SW480 (cell line): Measurements from ENCODE around the gene SLC22A7.
"Not testable (repeated sequence)": the region's sequence is repeated elsewhere in the genome, so short reads cannot be mapped to it uniquely, and the experiment has no call there.

Experiments
- DNase-seq: peaks from one replicate; pipeline ENCODE4 v3.0.0-alpha.2; 2016; ENCODE audit warnings: low spot score

The SLC22A7 gene

GRCh38 chr6:43338243-43338642 is 40.2 kb downstream of the SLC22A7 start:
- DNase-seq: no peak

DNA sequence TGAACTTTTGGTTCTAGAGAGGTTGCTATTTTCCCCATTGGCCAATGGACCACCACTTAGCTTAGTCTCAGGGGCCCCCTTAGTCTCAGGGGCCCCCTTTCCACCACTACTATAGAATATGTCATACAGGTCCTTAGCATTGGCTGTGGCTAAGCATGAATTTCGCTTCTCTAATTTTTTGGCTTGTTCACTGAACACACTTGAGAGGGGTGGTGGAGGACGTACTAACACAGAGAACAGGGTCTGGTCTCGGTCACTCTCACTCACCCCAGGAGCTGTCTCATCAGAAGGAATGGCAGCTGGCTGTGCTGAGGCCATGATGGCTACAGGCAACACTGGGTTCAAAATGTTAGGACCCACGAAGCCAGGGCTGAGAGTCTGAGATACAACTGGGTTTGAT is 41.1 kb downstream of the SLC22A7 start:
- no peak for DNase-seq

DNA sequence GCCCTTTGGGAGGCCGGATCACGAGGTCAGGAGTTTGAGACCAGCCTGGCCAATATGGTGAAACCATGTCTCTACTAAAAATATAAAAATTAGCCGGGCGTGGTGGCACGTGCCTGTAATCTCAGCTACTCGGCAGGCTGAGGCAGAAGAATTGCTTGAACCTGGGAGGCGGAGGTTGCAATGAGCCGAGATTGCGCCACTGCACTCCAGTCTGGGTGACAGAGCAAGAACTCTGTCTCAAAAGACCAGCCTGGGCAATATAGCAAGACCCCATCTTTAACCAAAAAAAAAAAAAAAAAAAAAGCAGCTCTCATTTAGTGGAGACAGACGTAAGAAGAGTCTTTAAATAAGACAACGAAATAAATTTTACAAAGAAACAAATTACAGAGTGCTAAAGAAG is 48.2 kb downstream of the SLC22A7 start:
- not testable (repeated sequence) for DNase-seq

- DNase-seq: no peak
Measured at GRCh38 chr6:43347021-43347420, 49.0 kb downstream of the SLC22A7 start.

DNA sequence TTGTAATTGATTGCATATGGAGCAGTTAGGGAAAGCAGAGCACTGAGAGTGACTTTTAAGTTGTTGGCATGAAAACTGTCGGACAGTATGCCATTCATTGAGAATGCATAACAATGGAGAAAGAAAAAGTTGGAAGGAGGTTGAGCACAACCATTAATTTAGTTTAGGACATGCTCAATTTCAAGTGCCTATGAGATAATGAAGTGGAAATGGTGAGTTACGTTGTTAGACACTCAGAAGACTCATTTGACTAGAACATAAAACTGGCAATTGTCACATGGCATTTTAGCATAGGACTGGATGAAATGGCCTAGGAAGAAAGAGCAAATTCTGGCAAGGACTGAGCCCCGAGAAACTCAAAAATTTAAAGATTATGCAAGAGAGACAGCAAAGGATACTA is 49.4 kb downstream of the SLC22A7 start:
- DNase-seq: no peak

GRCh38 chr6:43351951-43352350 is 53.9 kb downstream of the SLC22A7 start:
- DNase-seq: not testable (repeated sequence)
